ENCODE results near the gene NT5DC1.
A peak's percentile ranks its signal among the peaks of the same experiment; 100 is the strongest.
"Not testable (repeated sequence)": the region's sequence is repeated elsewhere in the genome, so short reads cannot be mapped to it uniquely, and the experiment has no call there.

Gene NT5DC1

GRCh38 chr6:116277124-116277523, 176.5 kb downstream of the NT5DC1 start:
- DNase-seq (ENCODE audit: low read depth, low spot score): no peak

GRCh38 chr6:116278481-116278829, 177.8 kb downstream of the NT5DC1 start:
- no peak for DNase-seq (ENCODE audit: low read depth, low spot score)

- DNase-seq (ENCODE audit: low read depth, low spot score): no peak
Observed at GRCh38 chr6:116278854-116279231, 178.2 kb downstream of the NT5DC1 start.

GRCh38 chr6:116279232-116280160, 178.8 kb downstream of the NT5DC1 start, which contains the start of gene TSPYL1:
TSPYL1 (minus strand) TSS chr6:116279930; CDS start chr6:116279830, 100 bp downstream.
- peak; percentile 99 for DNase-seq (ENCODE audit: low read depth, low spot score)

- peak; percentile 26 for DNase-seq (ENCODE audit: low read depth, low spot score)
Observed at GRCh38 chr6:116280161-116280932, 179.7 kb downstream of the NT5DC1 start.

- DNase-seq (ENCODE audit: low read depth, low spot score): no peak
Observed at GRCh38 chr6:116280933-116281316, 180.3 kb downstream of the NT5DC1 start.

GRCh38 chr6:116282698-116283097, 182.0 kb downstream of the NT5DC1 start:
- DNase-seq (ENCODE audit: low read depth, low spot score): no peak

GRCh38 chr6:116283191-116283590, 182.5 kb downstream of the NT5DC1 start:
- no peak for DNase-seq (ENCODE audit: low read depth, low spot score)

GRCh38 chr6:116284984-116285383, 184.3 kb downstream of the NT5DC1 start:
- not testable (repeated sequence) for DNase-seq (ENCODE audit: low read depth, low spot score)

- no peak for DNase-seq (ENCODE audit: low read depth, low spot score)
Observed at GRCh38 chr6:116286773-116287358, 186.2 kb downstream of the NT5DC1 start.

- peak; percentile 60 for DNase-seq (ENCODE audit: low read depth, low spot score)
Observed at GRCh38 chr6:116287689-116288282, 187.1 kb downstream of the NT5DC1 start.

- no peak for DNase-seq (ENCODE audit: low read depth, low spot score)
Observed at GRCh38 chr6:116289876-116290275, 189.2 kb downstream of the NT5DC1 start.

- DNase-seq (ENCODE audit: low read depth, low spot score): no peak
Observed at GRCh38 chr6:116290799-116291198, 190.1 kb downstream of the NT5DC1 start.

GRCh38 chr6:116291701-116292396, 191.2 kb downstream of the NT5DC1 start:
- no peak for DNase-seq (ENCODE audit: low read depth, low spot score)

GRCh38 chr6:116292553-116292952, 191.9 kb downstream of the NT5DC1 start:
- no peak for DNase-seq (ENCODE audit: low read depth, low spot score)

- DNase-seq (ENCODE audit: low read depth, low spot score): no peak
Observed at GRCh38 chr6:116298273-116298672, 197.6 kb downstream of the NT5DC1 start.

- no peak for DNase-seq (ENCODE audit: low read depth, low spot score)
Observed at GRCh38 chr6:116298973-116299372, 198.3 kb downstream of the NT5DC1 start.

Data from astrocyte of the hippocampus (primary cell).